ENCODE results near the gene FBXO2.

Gene FBXO2

GRCh38 chr1:11674488-11674887 lies 20.3 kb upstream of the FBXO2 start:
- TF ChIP-seq, protein P1, sequence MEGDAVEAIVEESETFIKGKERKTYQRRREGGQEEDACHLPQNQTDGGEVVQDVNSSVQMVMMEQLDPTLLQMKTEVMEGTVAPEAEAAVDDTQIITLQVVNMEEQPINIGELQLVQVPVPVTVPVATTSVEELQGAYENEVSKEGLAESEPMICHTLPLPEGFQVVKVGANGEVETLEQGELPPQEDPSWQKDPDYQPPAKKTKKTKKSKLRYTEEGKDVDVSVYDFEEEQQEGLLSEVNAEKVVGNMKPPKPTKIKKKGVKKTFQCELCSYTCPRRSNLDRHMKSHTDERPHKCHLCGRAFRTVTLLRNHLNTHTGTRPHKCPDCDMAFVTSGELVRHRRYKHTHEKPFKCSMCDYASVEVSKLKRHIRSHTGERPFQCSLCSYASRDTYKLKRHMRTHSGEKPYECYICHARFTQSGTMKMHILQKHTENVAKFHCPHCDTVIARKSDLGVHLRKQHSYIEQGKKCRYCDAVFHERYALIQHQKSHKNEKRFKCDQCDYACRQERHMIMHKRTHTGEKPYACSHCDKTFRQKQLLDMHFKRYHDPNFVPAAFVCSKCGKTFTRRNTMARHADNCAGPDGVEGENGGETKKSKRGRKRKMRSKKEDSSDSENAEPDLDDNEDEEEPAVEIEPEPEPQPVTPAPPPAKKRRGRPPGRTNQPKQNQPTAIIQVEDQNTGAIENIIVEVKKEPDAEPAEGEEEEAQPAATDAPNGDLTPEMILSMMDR (IDR thresholded peaks at IDR 0.05; ENCODE audit: control insufficient read depth, extremely low read depth, insufficient read depth), result no peak
- DNase-seq (ENCODE audit: low read depth), result no peak
- no peak overlapping the region for H3K4me3 ChIP-seq (ENCODE audit: low read depth, low read length)

DNA sequence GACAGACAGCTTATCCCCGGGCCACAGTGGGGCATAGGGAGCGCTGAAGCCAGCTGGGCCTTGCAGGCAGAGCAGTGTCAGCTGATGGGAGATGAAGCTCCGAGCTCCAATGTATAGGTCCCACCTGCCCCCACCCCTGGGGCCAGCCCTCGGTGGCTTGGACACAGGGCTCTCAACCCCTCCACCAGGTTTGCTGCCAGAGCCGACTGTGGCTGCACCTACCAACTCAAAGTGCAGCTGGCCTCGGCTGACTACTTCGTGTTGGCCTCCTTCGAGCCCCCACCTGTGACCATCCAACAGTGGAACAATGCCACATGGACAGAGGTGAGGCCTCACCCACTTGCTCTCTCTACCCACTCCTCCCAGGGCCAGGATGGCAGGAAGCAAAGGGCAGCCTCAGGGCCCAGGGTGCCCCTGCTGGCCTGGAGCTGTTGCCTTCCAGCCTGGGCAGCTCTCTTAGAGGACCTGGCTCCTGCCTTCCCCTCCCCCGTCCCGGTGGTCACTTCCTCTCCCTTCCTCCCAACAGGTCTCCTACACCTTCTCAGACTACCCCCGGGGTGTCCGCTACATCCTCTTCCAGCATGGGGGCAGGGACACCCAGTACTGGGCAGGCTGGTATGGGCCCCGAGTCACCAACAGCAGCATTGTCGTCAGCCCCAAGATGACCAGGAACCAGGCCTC lies 19.0 kb upstream of the FBXO2 start:
- no peak for DNase-seq (ENCODE audit: low read depth)
- no peak overlapping the region for H3K4me3 ChIP-seq (ENCODE audit: low read depth, low read length)
- TF ChIP-seq, protein P1 (IDR thresholded peaks at IDR 0.05; ENCODE audit: control insufficient read depth, extremely low read depth, insufficient read depth), result no peak

- no peak for DNase-seq (ENCODE audit: low read depth)
- TF ChIP-seq, protein P1 (IDR thresholded peaks at IDR 0.05; ENCODE audit: control insufficient read depth, extremely low read depth, insufficient read depth), result no peak
- H3K4me3 ChIP-seq (ENCODE audit: low read depth, low read length), result no peak overlapping the region
These were observed 17.5 kb upstream of the FBXO2 start for GRCh38 chr1:11671544-11672286.

- TF ChIP-seq, protein P1 (IDR thresholded peaks at IDR 0.05; ENCODE audit: control insufficient read depth, extremely low read depth, insufficient read depth), result no peak
- no peak for DNase-seq (ENCODE audit: low read depth)
- no peak overlapping the region for H3K4me3 ChIP-seq (ENCODE audit: low read depth, low read length)
These were observed 16.9 kb upstream of the FBXO2 start for GRCh38 chr1:11671205-11671543.

- DNase-seq (ENCODE audit: low read depth), result no peak
- no peak overlapping the region for H3K4me3 ChIP-seq (ENCODE audit: low read depth, low read length)
- TF ChIP-seq, protein P1 (IDR thresholded peaks at IDR 0.05; ENCODE audit: control insufficient read depth, extremely low read depth, insufficient read depth), result no peak
These were observed 16.5 kb upstream of the FBXO2 start for GRCh38 chr1:11670747-11671146.

DNA sequence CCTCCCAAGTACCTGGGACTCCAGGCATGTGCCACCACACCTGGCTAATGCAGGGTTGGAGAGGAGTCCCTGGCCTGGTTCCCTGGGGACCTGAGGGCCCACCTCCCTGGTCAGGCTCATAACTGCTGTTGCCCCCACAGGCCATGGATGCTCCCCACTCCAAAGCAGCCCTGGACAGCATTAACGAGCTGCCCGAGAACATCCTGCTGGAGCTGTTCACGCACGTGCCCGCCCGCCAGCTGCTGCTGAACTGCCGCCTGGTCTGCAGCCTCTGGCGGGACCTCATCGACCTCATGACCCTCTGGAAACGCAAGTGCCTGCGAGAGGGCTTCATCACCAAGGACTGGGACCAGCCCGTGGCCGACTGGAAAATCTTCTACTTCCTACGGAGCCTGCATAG lies 14.3 kb upstream of the FBXO2 start:
- no peak overlapping the region for H3K4me3 ChIP-seq (ENCODE audit: low read depth, low read length)
- DNase-seq (ENCODE audit: low read depth), result no peak
- TF ChIP-seq, protein P1 (IDR thresholded peaks at IDR 0.05; ENCODE audit: control insufficient read depth, extremely low read depth, insufficient read depth), result no peak

Data from LNCaP clone FGC (cell line).